ENCODE data around the gene CMTM2.

The CMTM2 gene

GRCh38 chr16:66601471-66601870 is 22.2 kb downstream of the CMTM2 start:
- Histone ChIP-seq H3K4me2 (ENCODE audit: low read length, poor library complexity, severe bottlenecking) (no peak overlapping the region), H2BK120ac (ENCODE audit: low read depth, low read length) (no peak overlapping the region)

GRCh38 chr16:66603537-66604375 is 24.5 kb downstream of the CMTM2 start:
- peak overlapping the region; percentile 93 for H4K8ac ChIP-seq (ENCODE audit: low read length)
- H4K91ac ChIP-seq (ENCODE audit: low read length) = peak overlapping the region; percentile 77
- peaks cover 7 to 17% of the 10 kb centered on the region in 2 experiments for H3K36me3 ChIP-seq (ENCODE audit: control insufficient read depth in 1 of 2, insufficient read depth in 2 of 2, low read depth in 1 of 2, low read length in 2 of 2)
- peak overlapping the region; percentile 87 for H3K9ac ChIP-seq (ENCODE audit: low read length)
- H3K4me3 ChIP-seq (ENCODE audit: insufficient read depth in 1 of 2, low read depth in 1 of 2, low read length in 2 of 2) = peak overlapping the region; percentile 81 to 85
- peak overlapping the region; percentile 16 for H2AFZ ChIP-seq (ENCODE audit: low read depth, low read length)
- H3K79me1 ChIP-seq (replicated peaks; ENCODE audit: low read length, poor library complexity, severe bottlenecking) = no peaks in the 10 kb centered on the region
- DNase-seq = peak; percentile 90
- peak overlapping the region in 1 of 2 experiments; percentile 23 for H2BK12ac ChIP-seq (ENCODE audit: low read length in 2 of 2)
- H2BK15ac ChIP-seq (ENCODE audit: low read depth, poor library complexity, severe bottlenecking) = peak overlapping the region; percentile 40
- peak overlapping the region; percentile 75 to 88 for H3K4ac ChIP-seq (ENCODE audit: low read depth in 1 of 2, low read length in 2 of 2)
- H3K4me2 ChIP-seq (ENCODE audit: low read length, poor library complexity, severe bottlenecking) = peak overlapping the region; percentile 68
- H3K14ac ChIP-seq (ENCODE audit: low read length in 2 of 2) = peak overlapping the region in 1 of 2 experiments; percentile 13
- peak overlapping the region; percentile 99 for H3K27ac ChIP-seq (ENCODE audit: low read length, poor library complexity, severe bottlenecking)
- peaks cover 35% of the 10 kb centered on the region for H3K4me1 ChIP-seq (ENCODE audit: control insufficient read depth, insufficient read depth, low read depth, low read length)
- no peak overlapping the region for H3K23ac ChIP-seq (ENCODE audit: low read length in 2 of 2)
- peak overlapping the region; percentile 85 to 96 for H3K18ac ChIP-seq (ENCODE audit: low read depth in 1 of 2, low read length in 2 of 2)
- 13% methylated on average over 32 of the region's 32 CpGs for WGBS
- peak overlapping the region; percentile 63 for H2AK5ac ChIP-seq (ENCODE audit: low read length, severe bottlenecking)
- no peaks in the 10 kb centered on the region for H3K27me3 ChIP-seq (ENCODE audit: control insufficient read depth in 1 of 2, insufficient read depth in 1 of 2, low read length in 2 of 2)
- H3K9me3 ChIP-seq (ENCODE audit: control insufficient read depth, low read length) = no peaks in the 10 kb centered on the region
- H2BK5ac ChIP-seq (ENCODE audit: low read depth, low read length, poor library complexity, severe bottlenecking) = peak overlapping the region; percentile 91
- peak overlapping the region; percentile 77 for H2BK120ac ChIP-seq (ENCODE audit: low read depth, low read length)

More at GRCh38 chr16:66601471-66601870, 22.2 kb downstream of the CMTM2 start:
- H4K8ac ChIP-seq (ENCODE audit: low read length) = peak overlapping the region; percentile 73
- no peaks in the 10 kb centered on the region for H3K79me1 ChIP-seq (replicated peaks; ENCODE audit: low read length, poor library complexity, severe bottlenecking)
- no peak overlapping the region for H3K9ac ChIP-seq (ENCODE audit: low read length)
- no peak overlapping the region for H3K18ac ChIP-seq (ENCODE audit: low read depth in 1 of 2, low read length in 2 of 2)
- no peak overlapping the region for H3K14ac ChIP-seq (ENCODE audit: low read length in 2 of 2)
- H3K27ac ChIP-seq (ENCODE audit: low read length, poor library complexity, severe bottlenecking) = no peak overlapping the region
- no peak overlapping the region for H3K4me3 ChIP-seq (ENCODE audit: insufficient read depth in 1 of 2, low read depth in 1 of 2, low read length in 2 of 2)
- H2BK12ac ChIP-seq (ENCODE audit: low read length in 2 of 2) = no peak overlapping the region
- no peaks in the 10 kb centered on the region for H3K9me3 ChIP-seq (ENCODE audit: control insufficient read depth, low read length)
- peak overlapping the region; percentile 54 for H4K91ac ChIP-seq (ENCODE audit: low read length)
- no peaks in the 10 kb centered on the region for H3K27me3 ChIP-seq (ENCODE audit: control insufficient read depth in 1 of 2, insufficient read depth in 1 of 2, low read length in 2 of 2)
- H3K23ac ChIP-seq (ENCODE audit: low read length in 2 of 2) = no peak overlapping the region
- peaks cover 0 to 4% of the 10 kb centered on the region in 2 experiments for H3K36me3 ChIP-seq (ENCODE audit: control insufficient read depth in 1 of 2, insufficient read depth in 2 of 2, low read depth in 1 of 2, low read length in 2 of 2)
- peak overlapping the region; percentile 68 for H2AK5ac ChIP-seq (ENCODE audit: low read length, severe bottlenecking)
- no peak overlapping the region for H2BK5ac ChIP-seq (ENCODE audit: low read depth, low read length, poor library complexity, severe bottlenecking)
- peaks cover 18% of the 10 kb centered on the region for H3K4me1 ChIP-seq (ENCODE audit: control insufficient read depth, insufficient read depth, low read depth, low read length)
- 89% methylated on average over 5 of the region's 5 CpGs for WGBS
- no peak for DNase-seq
- H2BK15ac ChIP-seq (ENCODE audit: low read depth, poor library complexity, severe bottlenecking) = no peak overlapping the region
- H3K4ac ChIP-seq (ENCODE audit: low read depth in 1 of 2, low read length in 2 of 2) = no peak overlapping the region
- H2AFZ ChIP-seq (ENCODE audit: low read depth, low read length) = no peak overlapping the region

GRCh38 chr16:66604376-66605176 is 25.3 kb downstream of the CMTM2 start, which contains the start of gene CMTM3:
CMTM3 (plus strand) TSS chr16:66604704; CDS start chr16:66604806, 102 bp downstream.
- Histone ChIP-seq H3K27ac (ENCODE audit: low read length, poor library complexity, severe bottlenecking) (peak within 1 kb of the TSS; percentile 99), H3K27me3 (ENCODE audit: control insufficient read depth in 1 of 2, insufficient read depth in 1 of 2, low read length in 2 of 2) (no peaks in the 10 kb centered on the region)
- 1% methylated on average over 65 of the region's 96 CpGs for WGBS

More at GRCh38 chr16:66604376-66605176, 25.3 kb downstream of the CMTM2 start, which contains the start of gene CMTM3:
- peak within 1 kb of the TSS; percentile 86 to 88 for H3K4ac ChIP-seq (ENCODE audit: low read depth in 1 of 2, low read length in 2 of 2)
- no peak within 1 kb of the TSS for H3K23ac ChIP-seq (ENCODE audit: low read length in 2 of 2)
- peak within 1 kb of the TSS; percentile 63 for H2AK5ac ChIP-seq (ENCODE audit: low read length, severe bottlenecking)
- peak within 1 kb of the TSS; percentile 95 for H2BK120ac ChIP-seq (ENCODE audit: low read depth, low read length)
- H3K14ac ChIP-seq (ENCODE audit: low read length in 2 of 2) = peak within 1 kb of the TSS; percentile 74 to 94
- H3K79me1 ChIP-seq (replicated peaks; ENCODE audit: low read length, poor library complexity, severe bottlenecking) = no peaks in the 10 kb centered on the region
- peak within 1 kb of the TSS; percentile 87 for H3K9ac ChIP-seq (ENCODE audit: low read length)
- H3K4me3 ChIP-seq (ENCODE audit: insufficient read depth in 1 of 2, low read depth in 1 of 2, low read length in 2 of 2) = peak within 1 kb of the TSS; percentile 81 to 85
- peak within 1 kb of the TSS; percentile 93 for H4K8ac ChIP-seq (ENCODE audit: low read length)
- H3K4me1 ChIP-seq (ENCODE audit: control insufficient read depth, insufficient read depth, low read depth, low read length) = peaks cover 41% of the 10 kb centered on the region
- H3K4me2 ChIP-seq (ENCODE audit: low read length, poor library complexity, severe bottlenecking) = peak within 1 kb of the TSS; percentile 80
- DNase-seq = peak; percentile 70
- H4K91ac ChIP-seq (ENCODE audit: low read length) = peak within 1 kb of the TSS; percentile 89
- H2BK15ac ChIP-seq (ENCODE audit: low read depth, poor library complexity, severe bottlenecking) = peak within 1 kb of the TSS; percentile 83
- peak within 1 kb of the TSS; percentile 86 to 96 for H3K18ac ChIP-seq (ENCODE audit: low read depth in 1 of 2, low read length in 2 of 2)
- H3K36me3 ChIP-seq (ENCODE audit: control insufficient read depth in 1 of 2, insufficient read depth in 2 of 2, low read depth in 1 of 2, low read length in 2 of 2) = peaks cover 14 to 25% of the 10 kb centered on the region in 2 experiments
- H2BK5ac ChIP-seq (ENCODE audit: low read depth, low read length, poor library complexity, severe bottlenecking) = peak within 1 kb of the TSS; percentile 91
- H2BK12ac ChIP-seq (ENCODE audit: low read length in 2 of 2) = peak within 1 kb of the TSS in 1 of 2 experiments; percentile 23
- H2AFZ ChIP-seq (ENCODE audit: low read depth, low read length) = peak within 1 kb of the TSS; percentile 18
- H3K9me3 ChIP-seq (ENCODE audit: control insufficient read depth, low read length) = no peaks in the 10 kb centered on the region

Measured in mesenchymal stem cell (in vitro differentiated cells and primary cell).